Nephron progenitor cell (in vitro differentiated cells): ENCODE data around the gene USP22.

Experiments used
- DNase-seq: peaks from one replicate; pipeline ENCODE4 v3.0.0; 2021
- H3K27ac Mint-ChIP-seq: 2 replicates; pipeline ENCODE4 v1.8.0; 2021; ENCODE audit warnings: mild to moderate bottlenecking, moderate library complexity, mixed read lengths
- H3K27me3 Mint-ChIP-seq: 2 replicates; pipeline ENCODE4 v1.8.0; 2021; ENCODE audit warnings: mild to moderate bottlenecking, low read depth, mixed read lengths; ENCODE audit not compliant: poor library complexity
- H3K36me3 Mint-ChIP-seq: 2 replicates; pipeline ENCODE4 v1.8.0; 2021; ENCODE audit warnings: low read depth, mixed read lengths
- H3K4me1 Mint-ChIP-seq: 2 replicates; pipeline ENCODE4 v1.8.0; 2021; ENCODE audit warnings: mixed read lengths
- H3K4me3 Mint-ChIP-seq: 2 replicates; pipeline ENCODE4 v1.8.0; 2021; ENCODE audit warnings: mild to moderate bottlenecking, moderate library complexity, mixed read lengths
- H3K9me3 Mint-ChIP-seq: 2 replicates; pipeline ENCODE4 v1.8.0; 2021; ENCODE audit warnings: mild to moderate bottlenecking, moderate library complexity, mixed read lengths
- CTCF ChIP-seq: fragments of 200-600 bp; sonication (generic); IDR thresholded peaks from 2 replicates; pipeline ENCODE4 v1.5.0; 2021; ENCODE audit warnings: antibody characterized with exemption

Gene USP22

GRCh38 chr17:20992987-20993862, 49.6 kb downstream of the USP22 start:
- Mint-ChIP-seq H3K4me3 (no peak overlapping the region), H3K27ac (peak overlapping the region; percentile 49), H3K36me3 (peaks cover 9% of the 10 kb centered on the region), H3K9me3 (no peaks in the 10 kb centered on the region), H3K4me1 (peaks cover 24% of the 10 kb centered on the region), H3K27me3 (peaks cover 3% of the 10 kb centered on the region)
- DNase-seq = peak; percentile 78
- TF ChIP-seq CTCF = peak; percentile 86

- Mint-ChIP-seq H3K27me3 (peaks cover 3% of the 10 kb centered on the region), H3K4me3 (no peak overlapping the region), H3K36me3 (peaks cover 9% of the 10 kb centered on the region), H3K27ac (no peak overlapping the region), H3K4me1 (peaks cover 24% of the 10 kb centered on the region), H3K9me3 (no peaks in the 10 kb centered on the region)
- DNase-seq = no peak
- no peak for TF ChIP-seq CTCF
Measured at GRCh38 chr17:20992416-20992815, 50.4 kb downstream of the USP22 start.

GRCh38 chr17:20991276-20992037, 51.4 kb downstream of the USP22 start:
- peaks cover 18% of the 10 kb centered on the region for H3K36me3 Mint-ChIP-seq
- H3K27ac Mint-ChIP-seq = peak overlapping the region; percentile 48
- DNase-seq = no peak
- H3K27me3 Mint-ChIP-seq = peaks cover 3% of the 10 kb centered on the region
- H3K4me1 Mint-ChIP-seq = peaks cover 24% of the 10 kb centered on the region
- H3K4me3 Mint-ChIP-seq = no peak overlapping the region
- peaks cover 7% of the 10 kb centered on the region for H3K9me3 Mint-ChIP-seq
- TF ChIP-seq CTCF = no peak

GRCh38 chr17:20989991-20990855, 52.6 kb downstream of the USP22 start:
- TF ChIP-seq CTCF = no peak
- Mint-ChIP-seq H3K27me3 (peaks cover 3% of the 10 kb centered on the region), H3K4me3 (no peak overlapping the region), H3K27ac (no peak overlapping the region), H3K36me3 (peaks cover 21% of the 10 kb centered on the region), H3K4me1 (peaks cover 24% of the 10 kb centered on the region), H3K9me3 (peaks cover 8% of the 10 kb centered on the region)
- no peak for DNase-seq

GRCh38 chr17:20989481-20989880, 53.3 kb downstream of the USP22 start:
- Mint-ChIP-seq H3K4me3 (no peak overlapping the region), H3K9me3 (peaks cover 8% of the 10 kb centered on the region), H3K36me3 (peaks cover 21% of the 10 kb centered on the region), H3K27me3 (peaks cover 3% of the 10 kb centered on the region), H3K27ac (peak overlapping the region; percentile 93), H3K4me1 (peaks cover 24% of the 10 kb centered on the region)
- no peak for DNase-seq
- TF ChIP-seq CTCF = no peak
